Mesenchymal stem cell (in vitro differentiated cells and primary cell): ENCODE measurements around the gene NXPH3.

Source experiments
- DNase-seq: peaks from one replicate; pipeline ENCODE4 v3.0.0-alpha.2; 2013
- H2AFZ ChIP-seq: one replicate; pipeline ENCODE4 v1.6.1; 2013; ENCODE audit warnings: low read depth, mild to moderate bottlenecking, control low read depth, inconsistent platforms, low read length, moderate library complexity
- H2AK5ac ChIP-seq: 2 replicates; pipeline ENCODE4 v1.6.1; 2013; ENCODE audit warnings: low read length, moderate library complexity, mild to moderate bottlenecking, inconsistent platforms; ENCODE audit not compliant: severe bottlenecking
- H2BK120ac ChIP-seq: one replicate; pipeline ENCODE4 v1.6.1; 2013; ENCODE audit warnings: low read depth, mild to moderate bottlenecking, inconsistent platforms, low read length, moderate library complexity
- H2BK12ac ChIP-seq, 2 experiments: one replicate each; pipeline ENCODE4 v1.6.1; 2013; ENCODE audit warnings: inconsistent platforms in 2 of 2, low read length in 2 of 2, mild to moderate bottlenecking in 2 of 2, moderate library complexity in 2 of 2, control low read depth in 1 of 2
- H2BK15ac ChIP-seq: one replicate; pipeline ENCODE4 v1.6.1; 2013; ENCODE audit warnings: mild to moderate bottlenecking, low read depth, inconsistent platforms; ENCODE audit not compliant: poor library complexity, severe bottlenecking
- H2BK5ac ChIP-seq: 2 replicates; pipeline ENCODE4 v1.6.1; 2013; ENCODE audit warnings: low read depth, mild to moderate bottlenecking, low read length, control low read depth, inconsistent platforms; ENCODE audit not compliant: poor library complexity, severe bottlenecking
- H3K14ac ChIP-seq, 2 experiments: one replicate each; pipeline ENCODE4 v1.6.1; 2013; ENCODE audit warnings: inconsistent platforms in 2 of 2, low read length in 2 of 2, control low read depth in 1 of 2, mild to moderate bottlenecking in 1 of 2, moderate library complexity in 1 of 2
- H3K18ac ChIP-seq, 2 experiments: one replicate each; pipeline ENCODE4 v1.6.1; 2013; ENCODE audit warnings: inconsistent platforms in 2 of 2, low read length in 2 of 2, control low read depth in 1 of 2, low read depth in 1 of 2, mild to moderate bottlenecking in 1 of 2
- H3K23ac ChIP-seq, 2 experiments: one replicate each; pipeline ENCODE4 v1.6.1; 2013; ENCODE audit warnings: inconsistent platforms in 2 of 2, low read length in 2 of 2, mild to moderate bottlenecking in 2 of 2, moderate library complexity in 2 of 2, control low read depth in 1 of 2
- H3K27ac ChIP-seq: 2 replicates; pipeline ENCODE4 v1.5.1; 2013; ENCODE audit warnings: mild to moderate bottlenecking, moderate library complexity, low read length, control low read depth, inconsistent platforms; ENCODE audit not compliant: poor library complexity, severe bottlenecking
- H3K27me3 ChIP-seq, 2 experiments: 2 replicates each; pipeline versions ENCODE4 v1.6.1 to v1.7.0; 2013; ENCODE audit warnings: low read length in 2 of 2, mild to moderate bottlenecking in 2 of 2, moderate library complexity in 2 of 2, control low read depth in 1 of 2, inconsistent platforms in 1 of 2; ENCODE audit not compliant: control insufficient read depth in 1 of 2, insufficient read depth in 1 of 2
- H3K36me3 ChIP-seq, 2 experiments: 2 replicates each; pipeline versions ENCODE4 v1.6.1 to v1.7.0; 2013; ENCODE audit warnings: low read length in 2 of 2, control low read depth in 1 of 2, inconsistent platforms in 1 of 2, low read depth in 1 of 2, mild to moderate bottlenecking in 1 of 2; ENCODE audit not compliant: insufficient read depth in 2 of 2, control insufficient read depth in 1 of 2
- H3K4ac ChIP-seq, 2 experiments: one replicate each; pipeline ENCODE4 v1.6.1; 2013; ENCODE audit warnings: inconsistent platforms in 2 of 2, low read length in 2 of 2, mild to moderate bottlenecking in 2 of 2, moderate library complexity in 2 of 2, control low read depth in 1 of 2, low read depth in 1 of 2
- H3K4me1 ChIP-seq: 2 replicates; pipeline ENCODE4 v1.6.1; 2013; ENCODE audit warnings: low read depth, low read length, control low read depth; ENCODE audit not compliant: control insufficient read depth, insufficient read depth
- H3K4me2 ChIP-seq: 2 replicates; pipeline ENCODE4 v1.6.1; 2013; ENCODE audit warnings: low read length, mild to moderate bottlenecking, inconsistent platforms; ENCODE audit not compliant: poor library complexity, severe bottlenecking
- H3K4me3 ChIP-seq, 2 experiments: 2 replicates each; pipeline versions ENCODE4 v1.5.1 to v1.7.0; 2013; ENCODE audit warnings: low read length in 2 of 2, mild to moderate bottlenecking in 2 of 2, control low read depth in 1 of 2, low read depth in 1 of 2; ENCODE audit not compliant: insufficient read depth in 1 of 2
- H3K79me1 ChIP-seq: replicated peaks from 2 replicates; pipeline ENCODE4 v1.6.1; 2013; ENCODE audit warnings: mild to moderate bottlenecking, control low read depth, low read length, inconsistent platforms; ENCODE audit not compliant: poor library complexity, severe bottlenecking
- H3K9ac ChIP-seq: 2 replicates; pipeline ENCODE4 v1.7.0; 2013; ENCODE audit warnings: mild to moderate bottlenecking, low read length, moderate library complexity
- H3K9me3 ChIP-seq: 2 replicates; pipeline ENCODE4 v1.7.0; 2013; ENCODE audit warnings: mild to moderate bottlenecking, low read length; ENCODE audit not compliant: control insufficient read depth
- H4K8ac ChIP-seq: one replicate; pipeline ENCODE4 v1.6.1; 2013; ENCODE audit warnings: inconsistent platforms, mild to moderate bottlenecking, low read length, moderate library complexity
- H4K91ac ChIP-seq: one replicate; pipeline ENCODE4 v1.6.1; 2013; ENCODE audit warnings: mild to moderate bottlenecking, low read length, inconsistent platforms
- WGBS: methylation state at CpG from one replicate; pipeline ENCODE4 v1.1.7; 2013; ENCODE audit warnings: mixed read lengths; 5-methylcytosine and 5-hydroxymethylcytosine counted together

Gene NXPH3

GRCh38 chr17:49552070-49552751 lies 23.5 kb upstream of the NXPH3 start:
- Histone ChIP-seq H3K9me3 (no peaks in the 10 kb centered on the region), H2BK120ac (no peak overlapping the region), H3K9ac (no peak overlapping the region), H3K4me1 (peaks cover 9% of the 10 kb centered on the region), H3K4me3 (no peak overlapping the region), H3K36me3 (no peaks in the 10 kb centered on the region), H4K8ac (no peak overlapping the region), H3K4ac (no peak overlapping the region), H4K91ac (no peak overlapping the region), H3K14ac (peak overlapping the region in 1 of 2 experiments; percentile 57), H3K27me3 (peaks cover 12 to 41% of the 10 kb centered on the region in 2 experiments), H2BK5ac (no peak overlapping the region), H2BK12ac (no peak overlapping the region), H2BK15ac (no peak overlapping the region), H3K79me1 (no peaks in the 10 kb centered on the region), H3K18ac (no peak overlapping the region), H3K23ac (no peak overlapping the region), H2AFZ (no peak overlapping the region), H3K27ac (no peak overlapping the region), H3K4me2 (no peak overlapping the region), H2AK5ac (no peak overlapping the region)
- DNase-seq = no peak
- WGBS = 91% methylated on average over 26 of the region's 27 CpGs

- H2BK5ac ChIP-seq = no peak overlapping the region
- H3K36me3 ChIP-seq = no peaks in the 10 kb centered on the region
- no peak overlapping the region for H2BK15ac ChIP-seq
- H3K79me1 ChIP-seq = no peaks in the 10 kb centered on the region
- no peak overlapping the region for H2BK120ac ChIP-seq
- H3K14ac ChIP-seq = no peak overlapping the region
- H3K18ac ChIP-seq = no peak overlapping the region
- H3K4me1 ChIP-seq = peaks cover 9% of the 10 kb centered on the region
- no peak overlapping the region for H3K23ac ChIP-seq
- H3K27me3 ChIP-seq = peaks cover 6 to 35% of the 10 kb centered on the region in 2 experiments
- no peak overlapping the region for H3K27ac ChIP-seq
- no peak overlapping the region for H3K4me2 ChIP-seq
- no peak overlapping the region for H3K4ac ChIP-seq
- no peak overlapping the region for H3K9ac ChIP-seq
- no peaks in the 10 kb centered on the region for H3K9me3 ChIP-seq
- no peak overlapping the region for H4K91ac ChIP-seq
- no peak for DNase-seq
- no peak overlapping the region for H4K8ac ChIP-seq
- 82% methylated on average over 8 of the region's 8 CpGs for WGBS
- H2AK5ac ChIP-seq = no peak overlapping the region
- H2AFZ ChIP-seq = peak overlapping the region; percentile 24
- H3K4me3 ChIP-seq = no peak overlapping the region
- no peak overlapping the region for H2BK12ac ChIP-seq
These were observed 21.9 kb upstream of the NXPH3 start for GRCh38 chr17:49553676-49554335.

GRCh38 chr17:49554694-49555494 lies 20.8 kb upstream of the NXPH3 start:
- Histone ChIP-seq H3K14ac (no peak overlapping the region), H3K18ac (no peak overlapping the region), H2AFZ (peak overlapping the region; percentile 10), H3K23ac (no peak overlapping the region), H2BK5ac (no peak overlapping the region), H2AK5ac (no peak overlapping the region), H3K9me3 (no peaks in the 10 kb centered on the region), H3K79me1 (no peaks in the 10 kb centered on the region), H3K27ac (no peak overlapping the region), H3K4me2 (no peak overlapping the region), H3K4ac (no peak overlapping the region), H3K4me1 (peaks cover 9% of the 10 kb centered on the region), H4K91ac (peak overlapping the region; percentile 16), H3K9ac (no peak overlapping the region), H4K8ac (no peak overlapping the region), H3K36me3 (no peaks in the 10 kb centered on the region), H3K27me3 (peaks cover 6 to 33% of the 10 kb centered on the region in 2 experiments), H3K4me3 (no peak overlapping the region), H2BK15ac (no peak overlapping the region), H2BK12ac (no peak overlapping the region), H2BK120ac (no peak overlapping the region)
- no peak for DNase-seq
- WGBS = 88% methylated on average over 14 of the region's 14 CpGs
